GM12878 (cell line): Measurements from ENCODE around the gene DIDO1.

ENCODE experiments used
- CREM ChIP-seq: IDR thresholded peaks from 2 replicates; pipeline ENCODE4 v1.6.1; 2014; ENCODE audit warnings: antibody characterized with exemption, low read depth
- CTCF ChIP-seq, 3 experiments: IDR thresholded peaks in 2 of 3; conservative IDR thresholded peaks in 1 of 3; 2 replicates each; pipeline ENCODE4 v1.5.1; 2011; ENCODE audit warnings: low read depth in 3 of 3, low read length in 3 of 3, mild to moderate bottlenecking in 3 of 3, control low read depth in 2 of 3, moderate library complexity in 2 of 3, inconsistent platforms in 1 of 3, mixed read lengths in 1 of 3; ENCODE audit not compliant: control insufficient read depth in 2 of 3, insufficient read depth in 1 of 3; ENCODE audit errors: extremely low read depth in 1 of 3
- MXI1 ChIP-seq: fragments of 150-350 bp; IDR thresholded peaks from 2 replicates; pipeline ENCODE4 v1.6.1; 2011; ENCODE audit warnings: low read depth, mild to moderate bottlenecking, inconsistent platforms, low read length, improper control_type of control experiment
- NFYA ChIP-seq: IDR thresholded peaks from 2 replicates; pipeline ENCODE4 v1.6.1; 2011; ENCODE audit warnings: low read depth, mild to moderate bottlenecking, low read length, improper control_type of control experiment, borderline replicate concordance
- POLR2AphosphoS5 ChIP-seq: IDR thresholded peaks from 2 replicates; pipeline ENCODE4 v1.6.1; 2011; ENCODE audit warnings: mild to moderate bottlenecking, low read length, inconsistent platforms
- RAD21 ChIP-seq: IDR thresholded peaks from 2 replicates; pipeline ENCODE4 v1.6.1; 2011; ENCODE audit warnings: mild to moderate bottlenecking, low read depth, low read length, moderate library complexity; ENCODE audit not compliant: insufficient read depth
- ZNF592 ChIP-seq: fragments of 450-650 bp; IDR thresholded peaks from 2 replicates; pipeline ENCODE4 v1.6.1; 2017; ENCODE audit warnings: mild to moderate bottlenecking, moderate library complexity
- TF ChIP-seq, protein P1 (sequence below): IDR thresholded peaks from 2 replicates; pipeline ENCODE4 v1.6.1; 2012; ENCODE audit warnings: mild to moderate bottlenecking, low read depth, low read length

DNA sequence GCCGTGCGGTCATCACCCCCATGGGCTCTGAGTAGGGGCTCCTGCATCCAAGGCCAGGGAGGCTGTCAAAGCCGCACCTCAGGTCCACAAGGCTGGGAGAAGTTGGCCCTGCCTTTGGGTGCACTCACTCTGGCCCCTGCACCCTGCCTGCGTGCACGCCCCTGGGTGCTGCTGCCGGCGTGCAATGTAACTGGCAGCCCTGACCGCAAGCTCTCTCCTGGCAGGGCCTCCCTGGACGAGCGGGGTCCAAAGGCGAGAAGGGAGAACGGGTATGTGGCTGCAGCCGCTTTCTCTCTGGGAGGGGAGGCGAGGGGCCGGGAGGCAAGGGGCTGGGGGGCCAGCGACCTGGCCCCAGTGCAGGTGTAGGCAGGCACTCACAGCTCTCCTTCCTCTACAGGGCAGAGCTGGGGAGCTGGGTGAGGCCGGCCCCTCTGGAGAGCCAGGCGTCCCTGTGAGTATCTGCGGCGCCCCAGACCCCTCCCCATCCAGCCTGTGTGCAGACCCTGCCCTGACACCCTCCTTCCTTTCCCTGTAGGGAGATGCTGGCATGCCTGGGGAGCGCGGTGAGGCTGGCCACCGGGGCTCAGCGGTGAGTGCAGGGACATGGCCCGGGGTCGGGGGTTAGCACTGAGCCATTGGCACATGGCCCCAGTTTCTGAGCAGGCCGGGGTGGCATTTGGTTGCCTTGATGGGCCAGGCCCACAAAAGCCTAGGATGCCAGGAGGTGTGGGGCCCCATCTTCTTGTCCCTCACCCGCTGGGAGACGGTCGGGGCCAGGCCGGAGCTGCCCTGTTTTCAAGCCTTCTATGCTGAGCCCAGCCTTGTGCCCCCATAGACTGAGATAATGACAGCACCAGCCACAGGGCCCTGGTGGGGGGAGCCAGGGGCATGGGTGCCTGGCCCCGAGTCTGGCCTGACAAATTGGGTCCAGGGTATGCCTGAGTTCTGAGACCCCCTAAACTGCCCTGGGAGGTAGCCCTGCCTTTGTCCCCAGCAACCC lies 96.8 kb downstream of the DIDO1 start:
- no peak for TF ChIP-seq ZNF592
- no peak for TF ChIP-seq POLR2AphosphoS5
- TF ChIP-seq CTCF (IDR thresholded peaks at IDR 0.05 in 2 of 3, conservative IDR thresholded peaks at IDR 0.05 in 1 of 3; ENCODE audit: control insufficient read depth in 2 of 3, extremely low read depth in 1 of 3, insufficient read depth in 1 of 3, low read depth in 3 of 3, low read length in 3 of 3): no peak
- no peak for TF ChIP-seq MXI1
- TF ChIP-seq CREM: no peak
- no peak for TF ChIP-seq RAD21
- TF ChIP-seq, protein P1, sequence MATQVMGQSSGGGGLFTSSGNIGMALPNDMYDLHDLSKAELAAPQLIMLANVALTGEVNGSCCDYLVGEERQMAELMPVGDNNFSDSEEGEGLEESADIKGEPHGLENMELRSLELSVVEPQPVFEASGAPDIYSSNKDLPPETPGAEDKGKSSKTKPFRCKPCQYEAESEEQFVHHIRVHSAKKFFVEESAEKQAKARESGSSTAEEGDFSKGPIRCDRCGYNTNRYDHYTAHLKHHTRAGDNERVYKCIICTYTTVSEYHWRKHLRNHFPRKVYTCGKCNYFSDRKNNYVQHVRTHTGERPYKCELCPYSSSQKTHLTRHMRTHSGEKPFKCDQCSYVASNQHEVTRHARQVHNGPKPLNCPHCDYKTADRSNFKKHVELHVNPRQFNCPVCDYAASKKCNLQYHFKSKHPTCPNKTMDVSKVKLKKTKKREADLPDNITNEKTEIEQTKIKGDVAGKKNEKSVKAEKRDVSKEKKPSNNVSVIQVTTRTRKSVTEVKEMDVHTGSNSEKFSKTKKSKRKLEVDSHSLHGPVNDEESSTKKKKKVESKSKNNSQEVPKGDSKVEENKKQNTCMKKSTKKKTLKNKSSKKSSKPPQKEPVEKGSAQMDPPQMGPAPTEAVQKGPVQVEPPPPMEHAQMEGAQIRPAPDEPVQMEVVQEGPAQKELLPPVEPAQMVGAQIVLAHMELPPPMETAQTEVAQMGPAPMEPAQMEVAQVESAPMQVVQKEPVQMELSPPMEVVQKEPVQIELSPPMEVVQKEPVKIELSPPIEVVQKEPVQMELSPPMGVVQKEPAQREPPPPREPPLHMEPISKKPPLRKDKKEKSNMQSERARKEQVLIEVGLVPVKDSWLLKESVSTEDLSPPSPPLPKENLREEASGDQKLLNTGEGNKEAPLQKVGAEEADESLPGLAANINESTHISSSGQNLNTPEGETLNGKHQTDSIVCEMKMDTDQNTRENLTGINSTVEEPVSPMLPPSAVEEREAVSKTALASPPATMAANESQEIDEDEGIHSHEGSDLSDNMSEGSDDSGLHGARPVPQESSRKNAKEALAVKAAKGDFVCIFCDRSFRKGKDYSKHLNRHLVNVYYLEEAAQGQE: no peak
- TF ChIP-seq NFYA: no peak
